ENCODE measurements around the gene TSPAN6. TPM values are rescaled to one million over a fixed set of nuclear protein-coding genes. Genes with fewer than 3 reads are reported as not detected.

The TSPAN6 gene
- total and polyA plus RNA-seq, 2 of the 4 experiments (the other 2 are of a cell fraction), result 16.1 to 20.1 TPM

GRCh38 chrX:100593581-100593980, 43.0 kb downstream of the TSPAN6 start:
- TF ChIP-seq RCOR1 (IDR thresholded peaks at IDR 0.05; ENCODE audit: insufficient replicate concordance, low read length) (no peak), FOS (IDR thresholded peaks at IDR 0.05; ENCODE audit: low read depth, low read length) (no peak), CTCF (conservative IDR thresholded peaks at IDR 0.05; ENCODE audit: low read depth, low read length) (no peak), BHLHE40 (IDR thresholded peaks at IDR 0.05; ENCODE audit: low read depth, low read length) (no peak), NFE2L2 (IDR thresholded peaks at IDR 0.05; ENCODE audit: low read depth, low read length) (no peak), MAZ (IDR thresholded peaks at IDR 0.05; ENCODE audit: borderline replicate concordance, low read depth, low read length) (no peak), MXI1 (IDR thresholded peaks at IDR 0.05; ENCODE audit: borderline replicate concordance, low read depth, low read length) (no peak), RAD21 (IDR thresholded peaks at IDR 0.05; ENCODE audit: low read length) (no peak), ELK1 (IDR thresholded peaks at IDR 0.05; ENCODE audit: borderline replicate concordance, low read depth, low read length) (no peak), RFX5 (IDR thresholded peaks at IDR 0.05; ENCODE audit: low read depth, low read length) (no peak), MAFK (IDR thresholded peaks at IDR 0.05; ENCODE audit: low read depth, low read length) (no peak), USF2 (IDR thresholded peaks at IDR 0.05; ENCODE audit: low read depth, low read length) (no peak), CHD1 (IDR thresholded peaks at IDR 0.05; ENCODE audit: low read depth, low read length) (no peak), CEBPB (IDR thresholded peaks at IDR 0.05; ENCODE audit: low read depth, low read length) (no peak), SMC3 (IDR thresholded peaks at IDR 0.05; ENCODE audit: low read depth, low read length) (no peak), POLR2A (IDR thresholded peaks at IDR 0.05; ENCODE audit: low read depth, low read length) (no peak)
- no CpG with 5 or more reads among the region's 2 CpGs for WGBS, 2 experiments (ENCODE audit: extremely low coverage in 2 of 2, insufficient read length in 1 of 2)

More at GRCh38 chrX:100593581-100593980, 43.0 kb downstream of the TSPAN6 start:
- Histone ChIP-seq H2AFZ (replicated peaks; ENCODE audit: low read length, poor library complexity) (no peak overlapping the region), H2BK120ac (ENCODE audit: low read depth, low read length) (no peak overlapping the region), H3K56ac (ENCODE audit: extremely low read depth, insufficient read depth, low read length) (no peak overlapping the region), H2BK20ac (ENCODE audit: low read depth, low read length) (no peak overlapping the region), H3K9me1 (ENCODE audit: insufficient read depth, low read length) (no peaks in the 10 kb centered on the region), H4K8ac (ENCODE audit: low read depth in 2 of 2, low read length in 2 of 2) (no peak overlapping the region), H3K79me1 (ENCODE audit: low read depth in 1 of 2, low read length in 2 of 2) (no peaks in the 10 kb centered on the region), H2BK15ac (ENCODE audit: low read depth, low read length) (no peak overlapping the region), H3K36me3 (ENCODE audit: control insufficient read depth, insufficient read depth, low read length) (no peaks in the 10 kb centered on the region), H3K14ac (replicated peaks; ENCODE audit: low read depth, low read length) (no peak overlapping the region), H2AK5ac (ENCODE audit: low read depth, low read length) (no peak overlapping the region), H3K27ac (ENCODE audit: insufficient read depth, low read length) (no peak overlapping the region), H3K9ac (ENCODE audit: low read depth, low read length) (no peak overlapping the region), H4K91ac (ENCODE audit: insufficient read depth, low read depth, low read length) (no peak overlapping the region), H3K4me1 (ENCODE audit: control insufficient read depth, insufficient read depth, low read length) (no peaks in the 10 kb centered on the region), H3K27me3 (ENCODE audit: control insufficient read depth, insufficient read depth, low read length) (peaks cover 10% of the 10 kb centered on the region), H3K4me2 (ENCODE audit: low read depth, low read length) (no peak overlapping the region), H2BK5ac (ENCODE audit: low read depth, low read length, poor library complexity, severe bottlenecking) (no peak overlapping the region), H3K23ac (ENCODE audit: low read depth, low read length) (no peak overlapping the region), H3K4ac (ENCODE audit: low read depth, low read length) (no peak overlapping the region), H2AK9ac (replicated peaks; ENCODE audit: low read depth, low read length, poor library complexity) (no peak overlapping the region), H3K4me3 (ENCODE audit: insufficient read depth, low read depth, low read length) (no peak overlapping the region), H4K5ac (ENCODE audit: low read depth, low read length) (no peak overlapping the region), H3K9me3 (ENCODE audit: control insufficient read depth, insufficient read depth, low read length) (no peaks in the 10 kb centered on the region), H3K18ac (ENCODE audit: low read depth, low read length) (no peak overlapping the region), H4K20me1 (ENCODE audit: insufficient read depth, low read length) (no peaks in the 10 kb centered on the region)
- intact Hi-C loops (cut with micrococcal nuclease), result no loop called here
- no TSS peak for BruUV-seq (replicated peaks)
- POLR2A ChIA-PET (ENCODE audit: unreplicated experiment), result no interaction called here
- DNase-seq (no peak), ATAC-seq (ENCODE audit: low read depth) (no peak)
- CTCF ChIA-PET, result no interaction called here
- in situ Hi-C loops (cut with MboI; ENCODE audit: low sequenced_read_pairs), result no loop called here
- dilution Hi-C loops (cut with HindIII; ENCODE audit: low sequenced_read_pairs, unreplicated experiment), result no loop called here

All from IMR-90 (cell line).